ENCODE measurements around the gene FAM171A1. TPM values are rescaled to one million over a fixed set of nuclear protein-coding genes. Genes with fewer than 3 reads are reported as not detected.

Gene FAM171A1
- total and polyA plus RNA-seq, 2 donors = 4.2 to 5.4 TPM

- H3K27me3 ChIP-seq (ENCODE audit: control insufficient read depth in 2 of 2, insufficient read depth in 1 of 2, low read length in 1 of 2) = no peaks in the 10 kb centered on the region
- peaks cover 0 to 13% of the 10 kb centered on the region in 2 donors for H3K9me3 ChIP-seq (ENCODE audit: control insufficient read depth in 2 of 2, insufficient read depth in 1 of 2, low read length in 1 of 2)
- H3K4me1 ChIP-seq (ENCODE audit: control insufficient read depth in 2 of 2, insufficient read depth in 2 of 2, low read length in 2 of 2) = no peaks in the 10 kb centered on the region
- no peaks in the 10 kb centered on the region for H3K36me3 ChIP-seq (ENCODE audit: control insufficient read depth in 2 of 2, insufficient read depth in 2 of 2, low read length in 1 of 2)
- WGBS = 98% methylated on average over 10 of the region's 10 CpGs
- no peak for DNase-seq (ENCODE audit: low read depth in 6 of 9, low spot score in 9 of 9)
- no peak overlapping the region for H3K27ac ChIP-seq (ENCODE audit: low read depth in 1 of 2, low read length in 1 of 2)
- no peak overlapping the region for H3K4me3 ChIP-seq (ENCODE audit: low read length in 2 of 2)
Observed at GRCh38 chr10:15225511-15225910, 145.6 kb downstream of the FAM171A1 start.

- Histone ChIP-seq H3K4me1 (ENCODE audit: control insufficient read depth in 2 of 2, insufficient read depth in 2 of 2, low read length in 2 of 2) (no peaks in the 10 kb centered on the region), H3K9me3 (ENCODE audit: control insufficient read depth in 2 of 2, insufficient read depth in 1 of 2, low read length in 1 of 2) (peaks cover 0 to 13% of the 10 kb centered on the region in 2 donors), H3K27ac (ENCODE audit: low read depth in 1 of 2, low read length in 1 of 2) (no peak overlapping the region), H3K36me3 (ENCODE audit: control insufficient read depth in 2 of 2, insufficient read depth in 2 of 2, low read length in 1 of 2) (no peaks in the 10 kb centered on the region), H3K4me3 (ENCODE audit: low read length in 2 of 2) (no peak overlapping the region), H3K27me3 (ENCODE audit: control insufficient read depth in 2 of 2, insufficient read depth in 1 of 2, low read length in 1 of 2) (no peaks in the 10 kb centered on the region)
- WGBS = 98% methylated on average over 5 of the region's 5 CpGs
- no peak for DNase-seq (ENCODE audit: low read depth in 6 of 9, low spot score in 9 of 9)
Observed at GRCh38 chr10:15224948-15225347, 146.1 kb downstream of the FAM171A1 start.

- H3K4me1 ChIP-seq (ENCODE audit: control insufficient read depth in 2 of 2, insufficient read depth in 2 of 2, low read length in 2 of 2) = no peaks in the 10 kb centered on the region
- H3K9me3 ChIP-seq (ENCODE audit: control insufficient read depth in 2 of 2, insufficient read depth in 1 of 2, low read length in 1 of 2) = peaks cover 0 to 13% of the 10 kb centered on the region in 2 donors
- whole genome bisulfite sequencing = 98% methylated on average over 6 of the region's 6 CpGs
- H3K27ac ChIP-seq (ENCODE audit: low read depth in 1 of 2, low read length in 1 of 2) = no peak overlapping the region
- H3K27me3 ChIP-seq (ENCODE audit: control insufficient read depth in 2 of 2, insufficient read depth in 1 of 2, low read length in 1 of 2) = no peaks in the 10 kb centered on the region
- H3K4me3 ChIP-seq (ENCODE audit: low read length in 2 of 2) = no peak overlapping the region
- no peaks in the 10 kb centered on the region for H3K36me3 ChIP-seq (ENCODE audit: control insufficient read depth in 2 of 2, insufficient read depth in 2 of 2, low read length in 1 of 2)
- no peak for DNase-seq (ENCODE audit: low read depth in 6 of 9, low spot score in 9 of 9)
Observed at GRCh38 chr10:15223174-15223573, 147.9 kb downstream of the FAM171A1 start.

GRCh38 chr10:15222511-15222910 lies 148.6 kb downstream of the FAM171A1 start:
- no peak overlapping the region for H3K4me3 ChIP-seq (ENCODE audit: low read length in 2 of 2)
- peaks cover 0 to 13% of the 10 kb centered on the region in 2 donors for H3K9me3 ChIP-seq (ENCODE audit: control insufficient read depth in 2 of 2, insufficient read depth in 1 of 2, low read length in 1 of 2)
- H3K27me3 ChIP-seq (ENCODE audit: control insufficient read depth in 2 of 2, insufficient read depth in 1 of 2, low read length in 1 of 2) = no peaks in the 10 kb centered on the region
- no peaks in the 10 kb centered on the region for H3K36me3 ChIP-seq (ENCODE audit: control insufficient read depth in 2 of 2, insufficient read depth in 2 of 2, low read length in 1 of 2)
- no peak overlapping the region for H3K27ac ChIP-seq (ENCODE audit: low read depth in 1 of 2, low read length in 1 of 2)
- DNase-seq (ENCODE audit: low read depth in 6 of 9, low spot score in 9 of 9) = no peak
- no peaks in the 10 kb centered on the region for H3K4me1 ChIP-seq (ENCODE audit: control insufficient read depth in 2 of 2, insufficient read depth in 2 of 2, low read length in 2 of 2)
- WGBS = 95% methylated on average over 10 of the region's 10 CpGs

- no peak overlapping the region for H3K27ac ChIP-seq (ENCODE audit: low read depth in 1 of 2, low read length in 1 of 2)
- no peaks in the 10 kb centered on the region for H3K4me1 ChIP-seq (ENCODE audit: control insufficient read depth in 2 of 2, insufficient read depth in 2 of 2, low read length in 2 of 2)
- H3K9me3 ChIP-seq (ENCODE audit: control insufficient read depth in 2 of 2, insufficient read depth in 1 of 2, low read length in 1 of 2) = peaks cover 0 to 13% of the 10 kb centered on the region in 2 donors
- H3K4me3 ChIP-seq (ENCODE audit: low read length in 2 of 2) = no peak overlapping the region
- 96% methylated on average over 3 of the region's 3 CpGs for WGBS
- H3K36me3 ChIP-seq (ENCODE audit: control insufficient read depth in 2 of 2, insufficient read depth in 2 of 2, low read length in 1 of 2) = no peaks in the 10 kb centered on the region
- no peaks in the 10 kb centered on the region for H3K27me3 ChIP-seq (ENCODE audit: control insufficient read depth in 2 of 2, insufficient read depth in 1 of 2, low read length in 1 of 2)
- DNase-seq (ENCODE audit: low read depth in 6 of 9, low spot score in 9 of 9) = no peak
Observed at GRCh38 chr10:15220445-15220844, 150.6 kb downstream of the FAM171A1 start.

- WGBS = 92% methylated on average over 6 of the region's 6 CpGs
Observed at GRCh38 chr10:15216700-15217099, 154.4 kb downstream of the FAM171A1 start.

GRCh38 chr10:15214237-15214636 lies 156.9 kb downstream of the FAM171A1 start:
- WGBS = 96% methylated on average over 17 of the region's 17 CpGs
- no peak for DNase-seq (ENCODE audit: low read depth in 6 of 9, low spot score in 9 of 9)

More at GRCh38 chr10:15216700-15217099, 154.4 kb downstream of the FAM171A1 start:
- Histone ChIP-seq H3K27ac (ENCODE audit: low read depth in 1 of 2, low read length in 1 of 2) (no peak overlapping the region), H3K4me1 (ENCODE audit: control insufficient read depth in 2 of 2, insufficient read depth in 2 of 2, low read length in 2 of 2) (no peaks in the 10 kb centered on the region), H3K36me3 (ENCODE audit: control insufficient read depth in 2 of 2, insufficient read depth in 2 of 2, low read length in 1 of 2) (peaks cover 4 to 10% of the 10 kb centered on the region in 2 donors), H3K4me3 (ENCODE audit: low read length in 2 of 2) (no peak overlapping the region), H3K27me3 (ENCODE audit: control insufficient read depth in 2 of 2, insufficient read depth in 1 of 2, low read length in 1 of 2) (no peaks in the 10 kb centered on the region), H3K9me3 (ENCODE audit: control insufficient read depth in 2 of 2, insufficient read depth in 1 of 2, low read length in 1 of 2) (no peaks in the 10 kb centered on the region)
- no peak for DNase-seq (ENCODE audit: low read depth in 6 of 9, low spot score in 9 of 9)

GRCh38 chr10:15213461-15213861 lies 157.6 kb downstream of the FAM171A1 start:
- no peak for DNase-seq (ENCODE audit: low read depth in 6 of 9, low spot score in 9 of 9)
- Histone ChIP-seq H3K27ac (ENCODE audit: low read depth in 1 of 2, low read length in 1 of 2) (no peak overlapping the region), H3K4me1 (ENCODE audit: control insufficient read depth in 2 of 2, insufficient read depth in 2 of 2, low read length in 2 of 2) (peaks cover 10 to 16% of the 10 kb centered on the region in 2 donors), H3K9me3 (ENCODE audit: control insufficient read depth in 2 of 2, insufficient read depth in 1 of 2, low read length in 1 of 2) (no peaks in the 10 kb centered on the region), H3K27me3 (ENCODE audit: control insufficient read depth in 2 of 2, insufficient read depth in 1 of 2, low read length in 1 of 2) (no peaks in the 10 kb centered on the region), H3K4me3 (ENCODE audit: low read length in 2 of 2) (no peak overlapping the region), H3K36me3 (ENCODE audit: control insufficient read depth in 2 of 2, insufficient read depth in 2 of 2, low read length in 1 of 2) (peaks cover 4 to 10% of the 10 kb centered on the region in 2 donors)
- 98% methylated on average over 18 of the region's 18 CpGs for WGBS

More at GRCh38 chr10:15214237-15214636, 156.9 kb downstream of the FAM171A1 start:
- H3K27ac ChIP-seq (ENCODE audit: low read depth in 1 of 2, low read length in 1 of 2) = no peak overlapping the region
- H3K4me1 ChIP-seq (ENCODE audit: control insufficient read depth in 2 of 2, insufficient read depth in 2 of 2, low read length in 2 of 2) = peaks cover 6 to 14% of the 10 kb centered on the region in 2 donors
- no peaks in the 10 kb centered on the region for H3K9me3 ChIP-seq (ENCODE audit: control insufficient read depth in 2 of 2, insufficient read depth in 1 of 2, low read length in 1 of 2)
- no peaks in the 10 kb centered on the region for H3K27me3 ChIP-seq (ENCODE audit: control insufficient read depth in 2 of 2, insufficient read depth in 1 of 2, low read length in 1 of 2)
- H3K4me3 ChIP-seq (ENCODE audit: low read length in 2 of 2) = no peak overlapping the region
- H3K36me3 ChIP-seq (ENCODE audit: control insufficient read depth in 2 of 2, insufficient read depth in 2 of 2, low read length in 1 of 2) = peaks cover 4 to 10% of the 10 kb centered on the region in 2 donors

- WGBS = 98% methylated on average over 6 of the region's 6 CpGs
- Histone ChIP-seq H3K27ac (ENCODE audit: low read depth in 1 of 2, low read length in 1 of 2) (no peak overlapping the region), H3K9me3 (ENCODE audit: control insufficient read depth in 2 of 2, insufficient read depth in 1 of 2, low read length in 1 of 2) (no peaks in the 10 kb centered on the region), H3K27me3 (ENCODE audit: control insufficient read depth in 2 of 2, insufficient read depth in 1 of 2, low read length in 1 of 2) (no peaks in the 10 kb centered on the region), H3K4me1 (ENCODE audit: control insufficient read depth in 2 of 2, insufficient read depth in 2 of 2, low read length in 2 of 2) (peaks cover 15 to 30% of the 10 kb centered on the region in 2 donors), H3K36me3 (ENCODE audit: control insufficient read depth in 2 of 2, insufficient read depth in 2 of 2, low read length in 1 of 2) (peaks cover 4 to 10% of the 10 kb centered on the region in 2 donors), H3K4me3 (ENCODE audit: low read length in 2 of 2) (no peak overlapping the region)
- DNase-seq (ENCODE audit: low read depth in 6 of 9, low spot score in 9 of 9) = no peak
Observed at GRCh38 chr10:15211464-15211979, 159.6 kb downstream of the FAM171A1 start.

Data from thymus (tissue), 11 donors.